OCI-LY7 (cell line): ENCODE measurements around the gene HPSE2. TPM values are rescaled to one million over a fixed set of nuclear protein-coding genes. Genes with fewer than 3 reads are reported as not detected.

Experiments
- BruUV-seq: library from RNA; stranded (reverse); fragments of 400-500 nt; replicated peaks from 2 replicates; lab custom pipeline; 2021; lab: Mats Ljungman, UMichigan
- CTCF ChIA-PET: fragments of 300-600 bp; sonication (Branson Sonifier 250); formaldehyde crosslinking; loops from one replicate; lab custom pipeline; 2022; ENCODE audit warnings: antibody characterized with exemption; ENCODE audit not compliant: unreplicated experiment; lab: Charles Lee
- POLR2A ChIA-PET: fragments of 300-600 bp; sonication (Branson Sonifier 250); formaldehyde crosslinking; loops from one replicate; lab custom pipeline; 2022; ENCODE audit warnings: antibody characterized with exemption; lab: Charles Lee
- DNase-seq: peaks from one replicate; pipeline ENCODE4 v3.0.0-alpha.2; 2015; ENCODE audit warnings: low spot score
- H2AFZ ChIP-seq: fragments of 200-600 bp; sonication (generic), shearing (Covaris generic); 2 replicates; pipeline ENCODE4 v1.6.1; 2014; ENCODE audit warnings: mild to moderate bottlenecking, antibody characterized with exemption, low read length, moderate library complexity
- H3K27ac ChIP-seq: fragments of 200-600 bp; sonication (generic); 2 replicates; pipeline ENCODE4 v1.5.1; 2014; ENCODE audit warnings: mixed run types, low read depth, mild to moderate bottlenecking, moderate library complexity, low read length, inconsistent platforms; ENCODE audit not compliant: poor library complexity, severe bottlenecking
- H3K36me3 ChIP-seq: fragments of 200-600 bp; sonication (generic); 2 replicates; pipeline ENCODE4 v1.6.1; 2014; ENCODE audit warnings: mild to moderate bottlenecking, antibody characterized with exemption, low read length, moderate library complexity, mixed read lengths; ENCODE audit not compliant: insufficient read depth
- H3K4me1 ChIP-seq: fragments of 200-600 bp; sonication (generic); 2 replicates; pipeline ENCODE4 v1.5.1; 2014; ENCODE audit warnings: mild to moderate bottlenecking, low read length; ENCODE audit not compliant: insufficient read depth, poor library complexity, severe bottlenecking
- H3K4me2 ChIP-seq: fragments of 200-600 bp; sonication (generic); 2 replicates; pipeline ENCODE4 v1.6.1; 2014; ENCODE audit warnings: mild to moderate bottlenecking, low read length
- H3K4me3 ChIP-seq: fragments of 200-600 bp; sonication (generic); 2 replicates; pipeline ENCODE4 v1.5.1; 2014; ENCODE audit warnings: mild to moderate bottlenecking, low read depth, low read length; ENCODE audit not compliant: poor library complexity, severe bottlenecking
- H3K79me2 ChIP-seq: fragments of 200-600 bp; sonication (generic); 2 replicates; pipeline ENCODE4 v1.6.1; 2016; ENCODE audit warnings: low read depth, mild to moderate bottlenecking, low read length, moderate library complexity, mixed read lengths; ENCODE audit not compliant: insufficient read depth
- H3K9me2 ChIP-seq: fragments of 200-600 bp; sonication (generic); 2 replicates; pipeline ENCODE4 v1.6.1; 2016; ENCODE audit warnings: mild to moderate bottlenecking, low read length, mixed read lengths; ENCODE audit not compliant: insufficient read depth
- H3K9me3 ChIP-seq: fragments of 200-600 bp; sonication (generic); 2 replicates; pipeline ENCODE4 v1.6.1; 2014; ENCODE audit warnings: mild to moderate bottlenecking, mixed run types, low read length, mixed read lengths
- H4K20me1 ChIP-seq: fragments of 200-600 bp; sonication (generic); 2 replicates; pipeline ENCODE4 v1.6.1; 2014; ENCODE audit warnings: mild to moderate bottlenecking, antibody characterized with exemption, low read length, moderate library complexity, mixed read lengths; ENCODE audit not compliant: insufficient read depth
- CTCF ChIP-seq: fragments of 200-600 bp; sonication (generic); conservative IDR thresholded peaks from 2 replicates; pipeline ENCODE4 v1.5.1; 2014; ENCODE audit warnings: mild to moderate bottlenecking, antibody characterized with exemption, low read length, moderate library complexity, mixed read lengths
- EZH2phosphoT487 ChIP-seq: fragments of 200-600 bp; sonication (generic); IDR thresholded peaks from 2 replicates; pipeline ENCODE4 v1.6.1; 2018; ENCODE audit warnings: low read depth, borderline replicate concordance, mild to moderate bottlenecking, mixed run types, antibody characterized with exemption, low read length, moderate library complexity, mixed read lengths
- intact Hi-C: fragments of 100-400 bp; cut with micrococcal nuclease; formaldehyde crosslinking; loops from one replicate; pipeline ENCODE4 v1.10.0; 2022; ENCODE audit not compliant: unreplicated experiment
- total RNA-seq, 2 experiments: library from RNA; depleted of rRNA in 1 of 2; stranded (reverse); fragments of >200 nt in 1 of 2; shearing (Covaris generic) in 1 of 2; gene quantifications; 2 replicates each; pipeline ENCODE4 v1.2.3, GENCODE V29; 2014 to 2022

Gene HPSE2
- total RNA-seq, 2 experiments from 2014 or later: not detected

GRCh38 chr10:98569853-98570252 lies 665.8 kb downstream of the HPSE2 start:
- ChIA-PET CTCF (no interaction called here), POLR2A (no interaction called here)
- Histone ChIP-seq H3K4me1 (no peaks in the 10 kb centered on the region), H3K27ac (no peak overlapping the region), H4K20me1 (no peaks in the 10 kb centered on the region), H3K4me2 (no peak overlapping the region), H3K79me2 (no peaks in the 10 kb centered on the region), H3K9me2 (no peaks in the 10 kb centered on the region), H3K9me3 (no peaks in the 10 kb centered on the region), H2AFZ (no peak overlapping the region), H3K36me3 (no peaks in the 10 kb centered on the region), H3K4me3 (no peak overlapping the region)
- no peak for DNase-seq
- TF ChIP-seq EZH2phosphoT487 (no peak), CTCF (no peak)
- intact Hi-C loops: no loop called here
- no TSS peak for BruUV-seq

GRCh38 chr10:98568551-98568950 lies 667.1 kb downstream of the HPSE2 start:
- Histone ChIP-seq H3K4me3 (no peak overlapping the region), H2AFZ (no peak overlapping the region), H3K4me1 (no peaks in the 10 kb centered on the region), H3K9me2 (no peaks in the 10 kb centered on the region), H3K27ac (no peak overlapping the region), H3K79me2 (no peaks in the 10 kb centered on the region), H4K20me1 (no peaks in the 10 kb centered on the region), H3K9me3 (no peaks in the 10 kb centered on the region), H3K4me2 (no peak overlapping the region), H3K36me3 (no peaks in the 10 kb centered on the region)
- POLR2A ChIA-PET: no interaction called here
- TF ChIP-seq EZH2phosphoT487: no peak
- TF ChIP-seq CTCF: no peak
- CTCF ChIA-PET: no interaction called here
- no TSS peak for BruUV-seq
- intact Hi-C loops: no loop called here
- no peak for DNase-seq

GRCh38 chr10:98567391-98568133 lies 668.1 kb downstream of the HPSE2 start:
- POLR2A ChIA-PET: interaction anchor here (1.1 kb wide), 1 partner anchor 9 kb away, joined by 3 read pairs; no protein-coding TSS in a partner anchor
- BruUV-seq: no TSS peak
- intact Hi-C loops: no loop called here

More at GRCh38 chr10:98567391-98568133, 668.1 kb downstream of the HPSE2 start:
- H3K27ac ChIP-seq: no peak overlapping the region
- H3K36me3 ChIP-seq: no peaks in the 10 kb centered on the region
- CTCF ChIA-PET: interaction anchor here (0.8 kb wide), 1 partner anchor 122 kb away, joined by 3 read pairs; no protein-coding TSS in a partner anchor
- no peaks in the 10 kb centered on the region for H3K4me1 ChIP-seq
- no peaks in the 10 kb centered on the region for H3K79me2 ChIP-seq
- TF ChIP-seq CTCF (no peak), EZH2phosphoT487 (no peak)
- no peaks in the 10 kb centered on the region for H3K9me3 ChIP-seq
- no peak overlapping the region for H3K4me2 ChIP-seq
- H4K20me1 ChIP-seq: no peaks in the 10 kb centered on the region
- no peak overlapping the region for H2AFZ ChIP-seq
- no peaks in the 10 kb centered on the region for H3K9me2 ChIP-seq
- H3K4me3 ChIP-seq: no peak overlapping the region
- no peak for DNase-seq
